HepG2 (cell line): ENCODE data around the gene INF2. TPM values are rescaled to one million over a fixed set of nuclear protein-coding genes. Genes with fewer than 3 reads are reported as not detected.

Experiments used
- GFI1 ChIP-seq: sonication (generic); formaldehyde crosslinking; IDR thresholded peaks from 2 replicates; pipeline ENCODE4 v1.5.0; 2020; ENCODE audit warnings: missing genetic modification reagents, mild to moderate bottlenecking, borderline replicate concordance
- KDM5B ChIP-seq: sonication (generic); formaldehyde crosslinking; IDR thresholded peaks from 2 replicates; pipeline ENCODE4 v1.4.0; 2020; ENCODE audit warnings: missing genetic modification reagents, mild to moderate bottlenecking, borderline replicate concordance
- LCORL ChIP-seq, 2 experiments: fragments of 450-650 bp in 1 of 2; sonication (generic) in 1 of 2; formaldehyde crosslinking in 1 of 2; IDR thresholded peaks; 2 replicates each; pipeline versions ENCODE4 v1.5.0 to v1.6.1; 2017 to 2020; ENCODE audit warnings: antibody characterized with exemption in 1 of 2, missing genetic modification reagents in 1 of 2
- NFE2L2 ChIP-seq: fragments of 150-350 bp; IDR thresholded peaks from 2 replicates; pipeline ENCODE4 v1.6.1; 2014; ENCODE audit warnings: low read length
- NFYC ChIP-seq: IDR thresholded peaks from 2 replicates; pipeline ENCODE4 v1.6.1; 2016; ENCODE audit warnings: missing genetic modification reagents, missing compliant biosample characterization
- POLR2A ChIP-seq, 2 experiments: IDR thresholded peaks; 2 replicates each; pipeline ENCODE4 v1.6.1; 2011; ENCODE audit warnings: low read depth in 2 of 2, low read length in 2 of 2, mild to moderate bottlenecking in 1 of 2, moderate library complexity in 1 of 2; ENCODE audit not compliant: insufficient read depth in 1 of 2
- POLR2G ChIP-seq: fragments of 200-400 bp; formaldehyde crosslinking; IDR thresholded peaks from 2 replicates; pipeline ENCODE4 v1.6.1; 2018; ENCODE audit warnings: mild to moderate bottlenecking, low read depth, low read length, moderate library complexity
- SALL1 ChIP-seq: sonication (generic); formaldehyde crosslinking; IDR thresholded peaks from 2 replicates; pipeline ENCODE4 v1.8.0; 2022; ENCODE audit warnings: mild to moderate bottlenecking, missing genetic modification reagents
- SETDB1 ChIP-seq: sonication (generic); formaldehyde crosslinking; IDR thresholded peaks from 2 replicates; pipeline ENCODE4 v1.5.1; 2020; ENCODE audit warnings: missing genetic modification reagents, mild to moderate bottlenecking, borderline replicate concordance
- SMARCE1 ChIP-seq: fragments of 450-650 bp; IDR thresholded peaks from 2 replicates; pipeline ENCODE4 v1.6.1; 2017; ENCODE audit warnings: borderline replicate concordance
- SOX13 ChIP-seq, 3 experiments: fragments of 450-650 bp in 1 of 3; sonication (generic) in 1 of 3; formaldehyde crosslinking in 1 of 3; IDR thresholded peaks in 2 of 3; conservative IDR thresholded peaks in 1 of 3; 2 replicates each; pipeline versions ENCODE4 v1.5.0 to v1.6.1; 2016 to 2020; ENCODE audit warnings: antibody characterized with exemption in 1 of 3, mild to moderate bottlenecking in 1 of 3, missing compliant biosample characterization in 1 of 3, missing genetic modification reagents in 1 of 3, moderate library complexity in 1 of 3
- SP140L ChIP-seq: sonication (generic); formaldehyde crosslinking; IDR thresholded peaks from 2 replicates; pipeline ENCODE4 v1.4.0; 2020; ENCODE audit warnings: missing genetic modification reagents, borderline replicate concordance
- TEAD2 ChIP-seq: sonication (generic); formaldehyde crosslinking; IDR thresholded peaks from 2 replicates; pipeline ENCODE4 v1.9.0; 2021; ENCODE audit warnings: missing genetic modification reagents
- ZBTB21 ChIP-seq: sonication (generic); formaldehyde crosslinking; IDR thresholded peaks from 2 replicates; pipeline ENCODE4 v1.4.0; 2020; ENCODE audit warnings: missing genetic modification reagents
- ZFP36L2 ChIP-seq: sonication (generic); formaldehyde crosslinking; IDR thresholded peaks from 2 replicates; pipeline ENCODE4 v1.4.0; 2020; ENCODE audit warnings: missing genetic modification reagents
- ZFYVE20 ChIP-seq: sonication (generic); formaldehyde crosslinking; IDR thresholded peaks from 2 replicates; pipeline ENCODE4 v1.8.0; 2023; ENCODE audit warnings: low read depth, mild to moderate bottlenecking, moderate library complexity, missing genetic modification reagents, borderline replicate concordance
- ZNF10 ChIP-seq: sonication (generic); formaldehyde crosslinking; IDR thresholded peaks from 2 replicates; pipeline ENCODE4 v1.4.0; 2020; ENCODE audit warnings: mild to moderate bottlenecking, low read depth, missing genetic modification reagents, borderline replicate concordance
- ZNF143 ChIP-seq: sonication (generic); formaldehyde crosslinking; IDR thresholded peaks from 2 replicates; pipeline ENCODE4 v1.4.0; 2020; ENCODE audit warnings: missing genetic modification reagents
- ZNF3 ChIP-seq: IDR thresholded peaks from 2 replicates; pipeline ENCODE4 v1.7.0; 2017; ENCODE audit warnings: inconsistent platforms
- ZNF326 ChIP-seq: sonication (generic); formaldehyde crosslinking; IDR thresholded peaks from 2 replicates; pipeline ENCODE4 v1.4.0; 2020; ENCODE audit warnings: missing genetic modification reagents, borderline replicate concordance
- ZNF430 ChIP-seq: sonication (generic); formaldehyde crosslinking; IDR thresholded peaks from 2 replicates; pipeline ENCODE4 v1.9.0; 2021; ENCODE audit warnings: mild to moderate bottlenecking, missing genetic modification reagents
- ZNF546 ChIP-seq: sonication (generic); formaldehyde crosslinking; conservative IDR thresholded peaks from 2 replicates; pipeline ENCODE4 v1.8.1; 2023; ENCODE audit warnings: mild to moderate bottlenecking, missing genetic modification reagents
- ZNF616 ChIP-seq: sonication (generic); formaldehyde crosslinking; IDR thresholded peaks from 2 replicates; pipeline ENCODE4 v1.5.0; 2020; ENCODE audit warnings: low read depth, mild to moderate bottlenecking, missing genetic modification reagents
- ZNF790 ChIP-seq: sonication (generic); formaldehyde crosslinking; IDR thresholded peaks from 2 replicates; pipeline ENCODE4 v1.8.0; 2022; ENCODE audit warnings: missing genetic modification reagents, mild to moderate bottlenecking, borderline replicate concordance
- polyA plus RNA-seq, 8 experiments: library from polyadenylated mRNA; depleted of rRNA in 3 of 8; stranded (reverse) in 7 of 8; unstranded in 1 of 8; fragments of >200 nt; fragmentation: Illumina TruSeq in 4 of 8; extraction: Trizol in 4 of 8; gene quantifications; 2 replicates each; pipeline versions ENCODE4 v1.2.1 to v1.2.3, GENCODE V29; 2011 to 2016; ENCODE audit warnings: low read depth in 4 of 8, missing spikeins in 1 of 8, mixed read lengths in 1 of 8; ENCODE audit not compliant: insufficient read depth in 1 of 8
- total RNA-seq, 5 experiments: library from RNA; depleted of rRNA; stranded (reverse); fragments of >200 nt; fragmentation: Illumina TruSeq; extraction: Trizol; gene quantifications; 2 replicates each; pipeline ENCODE4 v1.2.3, GENCODE V29; 2016; ENCODE audit warnings: low read depth in 1 of 5
- TF ChIP-seq, protein P1 (sequence below): sonication (generic); formaldehyde crosslinking; IDR thresholded peaks from 2 replicates; pipeline ENCODE4 v1.4.0; 2020; ENCODE audit warnings: missing genetic modification reagents
- TF ChIP-seq, protein P2 (sequence below): sonication (generic); formaldehyde crosslinking; IDR thresholded peaks from 2 replicates; pipeline ENCODE4 v1.4.0; 2020; ENCODE audit warnings: missing genetic modification reagents
- TF ChIP-seq, protein P3 (sequence below): sonication (generic); formaldehyde crosslinking; IDR thresholded peaks from 2 replicates; pipeline ENCODE4 v1.9.0; 2021; ENCODE audit warnings: missing genetic modification reagents, borderline replicate concordance

INF2 gene
- total and polyA plus RNA-seq, 2 of the 13 experiments (the other 11 are each of a cell fraction or from before 2014, with no cell fraction given), result 16.4 to 26.4 TPM

DNA sequence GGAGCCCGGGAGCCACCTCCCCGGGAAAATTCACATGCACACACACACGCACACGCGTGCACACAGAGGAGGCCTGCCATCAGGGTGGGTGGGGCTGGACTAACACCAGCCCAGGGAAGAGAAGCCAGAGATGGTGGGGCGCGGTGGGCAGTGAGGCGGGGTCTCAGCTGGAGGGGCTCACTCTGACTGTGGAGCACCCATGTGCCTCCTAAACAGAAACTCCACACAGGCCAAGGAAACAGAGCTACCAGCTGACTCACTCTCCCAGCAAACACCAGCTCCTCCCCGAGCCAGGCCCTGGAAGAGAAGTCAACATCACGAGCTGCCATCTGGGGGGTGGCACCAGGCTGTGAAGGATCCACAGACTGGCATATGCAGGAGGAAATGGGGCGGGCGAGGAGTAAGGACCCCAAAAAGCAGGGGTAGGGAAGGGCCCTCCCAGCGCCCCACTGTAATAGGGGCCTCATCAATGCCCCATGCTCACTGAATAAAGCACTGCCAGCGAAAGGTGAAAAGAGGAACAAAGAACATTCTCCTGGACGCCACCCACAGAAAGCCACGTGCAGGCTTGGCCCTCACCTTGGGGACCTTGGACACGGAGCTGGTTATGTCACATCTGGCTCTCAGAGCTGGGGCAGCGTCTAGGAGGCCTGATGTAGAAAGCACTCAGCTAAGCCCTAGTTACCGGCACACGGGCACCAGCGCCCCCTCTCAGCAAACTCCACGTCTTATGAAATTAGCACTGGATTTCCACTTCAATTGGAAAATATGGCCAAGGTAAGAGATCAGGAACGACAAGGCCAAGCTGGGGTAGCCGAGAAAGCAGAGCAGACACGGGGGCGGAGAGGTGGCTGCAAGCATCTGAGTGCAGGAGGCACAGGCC lies 8.4 kb upstream of the INF2 start (continued):
- TF ChIP-seq SMARCE1, result no peak
- no peak for TF ChIP-seq GFI1
- TF ChIP-seq NFYC (CRISPR knock-in tag), result peak; percentile 19; the same call in 1 of the 2 replicates
- no peak for TF ChIP-seq SOX13 (IDR thresholded peaks at IDR 0.05)
- peak in 1 of 2 experiments; percentile 67; a peak in 2 of 4 replicates for TF ChIP-seq SOX13 (CRISPR knock-in tag; conservative IDR thresholded peaks at IDR 0.05 in 1 of 2, IDR thresholded peaks at IDR 0.05 in 1 of 2)
- no peak for TF ChIP-seq ZNF143
- TF ChIP-seq ZFYVE20 (CRISPR knock-in tag), result no peak
- no peak for TF ChIP-seq ZNF10 (CRISPR knock-in tag)
- TF ChIP-seq ZNF3 (CRISPR knock-in tag), result no peak
- no peak for TF ChIP-seq SP140L
- peak; percentile 29; the same call in 1 of the 2 replicates for TF ChIP-seq POLR2G
- TF ChIP-seq, protein P1, sequence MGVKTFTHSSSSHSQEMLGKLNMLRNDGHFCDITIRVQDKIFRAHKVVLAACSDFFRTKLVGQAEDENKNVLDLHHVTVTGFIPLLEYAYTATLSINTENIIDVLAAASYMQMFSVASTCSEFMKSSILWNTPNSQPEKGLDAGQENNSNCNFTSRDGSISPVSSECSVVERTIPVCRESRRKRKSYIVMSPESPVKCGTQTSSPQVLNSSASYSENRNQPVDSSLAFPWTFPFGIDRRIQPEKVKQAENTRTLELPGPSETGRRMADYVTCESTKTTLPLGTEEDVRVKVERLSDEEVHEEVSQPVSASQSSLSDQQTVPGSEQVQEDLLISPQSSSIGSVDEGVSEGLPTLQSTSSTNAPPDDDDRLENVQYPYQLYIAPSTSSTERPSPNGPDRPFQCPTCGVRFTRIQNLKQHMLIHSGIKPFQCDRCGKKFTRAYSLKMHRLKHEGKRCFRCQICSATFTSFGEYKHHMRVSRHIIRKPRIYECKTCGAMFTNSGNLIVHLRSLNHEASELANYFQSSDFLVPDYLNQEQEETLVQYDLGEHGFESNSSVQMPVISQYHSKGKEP (CRISPR knock-in tag), result no peak
- TF ChIP-seq, protein P2, sequence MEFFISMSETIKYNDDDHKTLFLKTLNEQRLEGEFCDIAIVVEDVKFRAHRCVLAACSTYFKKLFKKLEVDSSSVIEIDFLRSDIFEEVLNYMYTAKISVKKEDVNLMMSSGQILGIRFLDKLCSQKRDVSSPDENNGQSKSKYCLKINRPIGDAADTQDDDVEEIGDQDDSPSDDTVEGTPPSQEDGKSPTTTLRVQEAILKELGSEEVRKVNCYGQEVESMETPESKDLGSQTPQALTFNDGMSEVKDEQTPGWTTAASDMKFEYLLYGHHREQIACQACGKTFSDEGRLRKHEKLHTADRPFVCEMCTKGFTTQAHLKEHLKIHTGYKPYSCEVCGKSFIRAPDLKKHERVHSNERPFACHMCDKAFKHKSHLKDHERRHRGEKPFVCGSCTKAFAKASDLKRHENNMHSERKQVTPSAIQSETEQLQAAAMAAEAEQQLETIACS (CRISPR knock-in tag), result no peak
- no peak for TF ChIP-seq SETDB1 (CRISPR knock-in tag)
- no peak for TF ChIP-seq ZNF546 (CRISPR knock-in tag)
- no peak; the same call in 1 of the 2 replicates for TF ChIP-seq KDM5B (CRISPR knock-in tag)
- no peak for TF ChIP-seq ZNF430
- peak; percentile 53; the same call in 1 of the 2 replicates for TF ChIP-seq SALL1 (CRISPR knock-in tag)
- TF ChIP-seq POLR2A (IDR thresholded peaks at IDR 0.05; ENCODE audit: insufficient read depth in 1 of 2, low read depth in 2 of 2, low read length in 2 of 2), result no peak; a peak in 1 of 4 replicates
- TF ChIP-seq, protein P3, sequence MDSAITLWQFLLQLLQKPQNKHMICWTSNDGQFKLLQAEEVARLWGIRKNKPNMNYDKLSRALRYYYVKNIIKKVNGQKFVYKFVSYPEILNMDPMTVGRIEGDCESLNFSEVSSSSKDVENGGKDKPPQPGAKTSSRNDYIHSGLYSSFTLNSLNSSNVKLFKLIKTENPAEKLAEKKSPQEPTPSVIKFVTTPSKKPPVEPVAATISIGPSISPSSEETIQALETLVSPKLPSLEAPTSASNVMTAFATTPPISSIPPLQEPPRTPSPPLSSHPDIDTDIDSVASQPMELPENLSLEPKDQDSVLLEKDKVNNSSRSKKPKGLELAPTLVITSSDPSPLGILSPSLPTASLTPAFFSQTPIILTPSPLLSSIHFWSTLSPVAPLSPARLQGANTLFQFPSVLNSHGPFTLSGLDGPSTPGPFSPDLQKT (CRISPR knock-in tag), result no peak
- TF ChIP-seq TEAD2, result no peak
- no peak for TF ChIP-seq ZFP36L2 (CRISPR knock-in tag)
- TF ChIP-seq ZNF790, result no peak
- no peak for TF ChIP-seq ZNF326
- no peak for TF ChIP-seq NFE2L2
- no peak for TF ChIP-seq ZNF616 (CRISPR knock-in tag)
- no peak for TF ChIP-seq ZBTB21
- TF ChIP-seq LCORL (IDR thresholded peaks at IDR 0.05), result no peak
- no peak; the same call in 1 of the 2 replicates for TF ChIP-seq LCORL (CRISPR knock-in tag; IDR thresholded peaks at IDR 0.05)
